ENCODE results near the gene FAM167B.

FAM167B gene

DNA sequence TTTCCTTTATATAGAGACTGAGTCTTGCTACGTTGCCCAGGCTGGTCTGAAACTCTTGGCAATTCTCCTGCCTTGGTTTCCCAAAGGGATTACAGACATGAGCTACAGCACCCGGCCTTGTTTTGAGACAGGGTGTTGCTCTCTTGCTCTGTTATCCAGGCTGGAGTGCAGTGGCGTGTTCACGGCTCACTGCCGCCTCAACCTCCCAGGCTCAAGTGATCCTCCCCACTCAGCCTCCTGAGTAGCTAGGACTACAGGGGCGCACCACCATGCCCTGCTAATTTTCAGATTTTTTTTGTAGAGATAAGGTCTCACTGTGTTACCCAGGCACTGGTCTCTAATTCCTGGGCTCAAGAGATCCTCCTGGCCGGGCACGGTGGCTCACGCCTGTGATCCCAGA is 18.8 kb downstream of the FAM167B start:
- ChIA-PET CTCF (interaction anchor here (0.6 kb wide), 2 partner anchors 9 to 68 kb away, joined by 3 to 4 read pairs; no protein-coding TSS in a partner anchor), POLR2A (ENCODE audit: low non-redundant PET) (no interaction called here)

DNA sequence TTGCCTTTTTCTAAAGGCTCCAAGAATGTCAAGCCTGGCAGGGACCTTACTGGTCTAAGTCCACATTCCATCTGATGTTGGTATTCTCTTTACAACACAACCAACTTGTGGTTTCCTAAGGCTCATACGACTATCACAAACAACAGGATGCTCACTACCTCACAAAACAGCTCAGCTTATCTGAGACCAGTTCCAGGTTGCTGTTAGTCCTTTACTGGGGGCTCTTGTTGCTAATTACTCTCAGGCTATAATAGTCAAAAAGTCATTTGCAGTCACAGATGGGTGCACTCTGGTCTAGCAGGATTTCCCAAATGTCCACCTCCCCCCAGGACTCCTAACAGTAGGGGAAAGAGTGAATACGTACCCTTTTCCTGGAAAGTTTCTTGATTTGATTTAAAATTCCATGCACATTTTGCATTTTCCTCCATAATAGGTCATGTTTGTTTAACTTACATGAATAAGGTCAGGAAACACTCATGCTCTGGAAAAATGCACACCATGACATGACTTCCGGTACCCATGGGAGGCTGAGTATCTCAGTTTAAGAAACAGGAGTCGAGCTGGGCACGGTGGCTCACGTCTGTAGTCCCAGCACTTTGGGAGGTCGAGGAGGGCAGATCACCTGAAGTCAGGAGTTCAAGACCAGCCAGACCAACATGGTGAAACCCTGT is 20.0 kb downstream of the FAM167B start:
- CTCF ChIA-PET = interaction anchor here (0.6 kb wide), 1 partner anchor 11 kb away, joined by 4 read pairs; no protein-coding TSS in a partner anchor
- TF ChIP-seq, protein P1, sequence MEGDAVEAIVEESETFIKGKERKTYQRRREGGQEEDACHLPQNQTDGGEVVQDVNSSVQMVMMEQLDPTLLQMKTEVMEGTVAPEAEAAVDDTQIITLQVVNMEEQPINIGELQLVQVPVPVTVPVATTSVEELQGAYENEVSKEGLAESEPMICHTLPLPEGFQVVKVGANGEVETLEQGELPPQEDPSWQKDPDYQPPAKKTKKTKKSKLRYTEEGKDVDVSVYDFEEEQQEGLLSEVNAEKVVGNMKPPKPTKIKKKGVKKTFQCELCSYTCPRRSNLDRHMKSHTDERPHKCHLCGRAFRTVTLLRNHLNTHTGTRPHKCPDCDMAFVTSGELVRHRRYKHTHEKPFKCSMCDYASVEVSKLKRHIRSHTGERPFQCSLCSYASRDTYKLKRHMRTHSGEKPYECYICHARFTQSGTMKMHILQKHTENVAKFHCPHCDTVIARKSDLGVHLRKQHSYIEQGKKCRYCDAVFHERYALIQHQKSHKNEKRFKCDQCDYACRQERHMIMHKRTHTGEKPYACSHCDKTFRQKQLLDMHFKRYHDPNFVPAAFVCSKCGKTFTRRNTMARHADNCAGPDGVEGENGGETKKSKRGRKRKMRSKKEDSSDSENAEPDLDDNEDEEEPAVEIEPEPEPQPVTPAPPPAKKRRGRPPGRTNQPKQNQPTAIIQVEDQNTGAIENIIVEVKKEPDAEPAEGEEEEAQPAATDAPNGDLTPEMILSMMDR (conservative IDR thresholded peaks at IDR 0.05; ENCODE audit: low read depth) = no peak
- POLR2A ChIA-PET (ENCODE audit: low non-redundant PET) = no interaction called here
- no peak overlapping the region for H3K27ac ChIP-seq
- DNase-seq (ENCODE audit: low spot score) = no peak

More for the DNA sequence above, 18.8 kb downstream of the FAM167B start:
- no peak for DNase-seq (ENCODE audit: low spot score)
- H3K27ac ChIP-seq = no peak overlapping the region
- TF ChIP-seq, protein P1 (conservative IDR thresholded peaks at IDR 0.05; ENCODE audit: low read depth) = no peak

DNA sequence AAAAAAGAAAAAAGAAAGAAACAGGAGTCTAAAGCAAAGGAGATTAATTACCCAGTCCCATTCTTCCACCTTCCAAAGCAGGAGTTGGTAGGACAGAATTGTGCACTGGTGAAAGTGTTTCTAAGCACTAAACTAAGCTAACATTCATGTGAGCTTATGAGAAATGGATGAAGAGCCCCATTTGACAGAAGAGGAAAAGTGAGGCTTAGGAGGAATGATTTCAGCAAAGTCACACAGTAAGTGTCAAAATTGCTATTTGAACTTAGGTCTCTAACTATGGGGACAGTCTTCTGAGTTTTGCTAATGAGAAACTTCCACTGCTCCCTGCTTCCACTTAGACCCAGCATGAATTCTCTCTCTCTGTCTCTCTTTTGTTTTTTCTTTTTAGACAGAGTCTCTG is 22.7 kb downstream of the FAM167B start:
- CTCF ChIA-PET = no interaction called here
- no peak for DNase-seq (ENCODE audit: low spot score)
- POLR2A ChIA-PET (ENCODE audit: low non-redundant PET) = no interaction called here
- no peak overlapping the region for H3K27ac ChIP-seq
- TF ChIP-seq, protein P1 (conservative IDR thresholded peaks at IDR 0.05; ENCODE audit: low read depth) = no peak

DNA sequence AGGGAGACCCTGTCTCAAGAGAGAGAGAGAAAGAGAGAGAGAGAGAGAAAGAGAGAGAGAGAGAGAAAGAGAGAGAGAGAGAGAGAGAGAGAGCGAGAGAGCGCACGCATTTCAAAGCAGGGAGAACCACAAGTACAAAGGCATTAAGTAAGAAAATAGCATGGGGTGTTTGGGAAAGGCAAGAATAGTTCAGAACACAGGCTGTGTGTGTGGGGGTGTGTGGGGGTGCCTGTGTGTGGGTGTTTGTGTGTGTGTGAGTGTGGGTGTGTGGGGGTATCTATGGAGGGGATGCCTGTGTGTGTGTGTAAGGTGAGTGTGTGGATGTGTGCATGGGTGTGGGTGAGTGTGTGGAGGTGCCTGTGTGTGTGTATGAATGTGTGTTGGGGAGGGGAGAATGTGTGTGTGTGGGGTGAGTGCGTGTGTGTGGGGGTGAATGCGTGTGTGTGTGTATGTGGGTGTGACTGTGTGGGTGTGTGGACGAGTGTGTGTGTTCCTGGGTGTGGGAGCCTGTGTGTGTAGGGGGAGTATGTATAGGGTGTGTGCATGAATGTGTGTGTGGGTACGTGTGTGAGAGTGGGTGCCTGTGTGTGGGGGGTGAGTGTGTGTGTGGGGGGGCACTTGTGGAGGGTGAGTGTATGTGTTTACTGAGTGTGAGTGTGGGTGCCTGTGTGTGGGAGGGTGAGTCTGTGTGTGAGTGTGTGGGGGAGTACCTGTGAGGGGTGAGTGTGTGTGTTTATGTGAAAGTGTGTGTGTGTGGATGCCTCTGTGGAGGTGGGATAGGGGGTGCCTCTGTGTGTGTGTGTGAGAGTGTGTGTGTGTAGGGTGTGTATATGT is 25.8 kb downstream of the FAM167B start:
- H3K27ac ChIP-seq = no peak overlapping the region
- CTCF ChIA-PET = interaction anchor here (0.8 kb wide), 1 partner anchor 24 kb away, joined by 3 read pairs; no protein-coding TSS in a partner anchor
- DNase-seq (ENCODE audit: low spot score) = no peak
- POLR2A ChIA-PET (ENCODE audit: low non-redundant PET) = no interaction called here
- TF ChIP-seq, protein P1 (conservative IDR thresholded peaks at IDR 0.05; ENCODE audit: low read depth) = no peak

DNA sequence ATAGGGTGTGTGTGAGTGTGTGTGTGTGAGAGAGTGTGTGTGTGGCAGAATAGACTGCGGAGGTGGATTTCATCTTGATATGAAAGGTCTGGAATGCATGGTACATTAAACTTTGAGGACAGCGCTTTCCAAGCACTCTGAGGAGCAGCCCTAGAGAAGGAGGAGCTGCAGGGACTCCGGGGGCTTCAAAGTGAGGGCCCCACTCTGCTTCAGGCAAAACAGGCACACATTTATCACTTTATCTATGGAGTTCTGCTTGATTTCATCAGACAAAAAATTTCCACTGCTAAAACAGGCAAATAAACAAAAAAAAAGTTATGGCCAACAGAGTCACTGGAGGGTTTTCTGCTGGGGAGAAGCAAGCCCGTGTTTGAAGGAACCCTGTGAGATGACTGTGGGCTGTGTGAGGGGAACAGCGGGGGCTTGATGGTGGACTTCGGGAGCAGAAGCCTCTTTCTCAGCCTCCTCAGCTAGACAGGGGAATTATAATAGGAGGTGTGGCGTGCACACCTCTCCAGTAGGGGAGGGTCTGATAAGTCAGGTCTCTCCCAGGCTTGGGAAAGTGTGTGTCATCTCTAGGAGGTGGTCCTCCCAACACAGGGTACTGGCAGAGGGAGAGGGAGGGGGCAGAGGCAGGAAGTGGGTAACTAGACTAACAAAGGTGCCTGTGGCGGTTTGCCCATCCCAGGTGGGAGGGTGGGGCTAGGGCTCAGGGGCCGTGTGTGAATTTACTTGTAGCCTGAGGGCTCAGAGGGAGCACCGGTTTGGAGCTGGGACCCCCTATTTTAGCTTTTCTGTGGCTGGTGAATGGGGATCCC is 26.6 kb downstream of the FAM167B start:
- DNase-seq (ENCODE audit: low spot score) = peak; percentile 71
- TF ChIP-seq, protein P1 (conservative IDR thresholded peaks at IDR 0.05; ENCODE audit: low read depth) = no peak
- ChIA-PET POLR2A (ENCODE audit: low non-redundant PET) (no interaction called here), CTCF (no interaction called here)
- no peak overlapping the region for H3K27ac ChIP-seq
